Nephron (organoid): ENCODE results near the gene NFASC.

Experiments used
- H3K27ac Mint-ChIP-seq, 3 experiments: 2 replicates each; pipeline ENCODE4 v1.8.0; 2020; ENCODE audit warnings: mixed read lengths in 3 of 3, mild to moderate bottlenecking in 2 of 3, moderate library complexity in 1 of 3
- H3K27me3 Mint-ChIP-seq: 2 replicates; pipeline ENCODE4 v1.8.0; 2021; ENCODE audit warnings: low read depth, mild to moderate bottlenecking, moderate library complexity, mixed read lengths
- H3K36me3 Mint-ChIP-seq: 2 replicates; pipeline ENCODE4 v1.8.0; 2020; ENCODE audit warnings: low read depth, mixed read lengths
- H3K4me1 Mint-ChIP-seq: 2 replicates; pipeline ENCODE4 v1.8.0; 2020; ENCODE audit warnings: mixed read lengths
- H3K4me3 Mint-ChIP-seq, 3 experiments: 2 replicates each; pipeline ENCODE4 v1.8.0; 2020; ENCODE audit warnings: mild to moderate bottlenecking in 3 of 3, mixed read lengths in 3 of 3, moderate library complexity in 2 of 3
- H3K9me3 Mint-ChIP-seq: 2 replicates; pipeline ENCODE4 v1.8.0; 2020; ENCODE audit warnings: mixed read lengths
- TF ChIP-seq, protein P1 (sequence below), 3 experiments: fragments of 200-600 bp; sonication (generic); IDR thresholded peaks; one replicate each; pipeline ENCODE4 v1.5.0; 2021; ENCODE audit warnings: antibody characterized with exemption in 3 of 3; ENCODE audit not compliant: unreplicated experiment in 3 of 3

The NFASC gene

GRCh38 chr1:205053296-205053695, 182.6 kb downstream of the NFASC start:
- TF ChIP-seq, protein P1, sequence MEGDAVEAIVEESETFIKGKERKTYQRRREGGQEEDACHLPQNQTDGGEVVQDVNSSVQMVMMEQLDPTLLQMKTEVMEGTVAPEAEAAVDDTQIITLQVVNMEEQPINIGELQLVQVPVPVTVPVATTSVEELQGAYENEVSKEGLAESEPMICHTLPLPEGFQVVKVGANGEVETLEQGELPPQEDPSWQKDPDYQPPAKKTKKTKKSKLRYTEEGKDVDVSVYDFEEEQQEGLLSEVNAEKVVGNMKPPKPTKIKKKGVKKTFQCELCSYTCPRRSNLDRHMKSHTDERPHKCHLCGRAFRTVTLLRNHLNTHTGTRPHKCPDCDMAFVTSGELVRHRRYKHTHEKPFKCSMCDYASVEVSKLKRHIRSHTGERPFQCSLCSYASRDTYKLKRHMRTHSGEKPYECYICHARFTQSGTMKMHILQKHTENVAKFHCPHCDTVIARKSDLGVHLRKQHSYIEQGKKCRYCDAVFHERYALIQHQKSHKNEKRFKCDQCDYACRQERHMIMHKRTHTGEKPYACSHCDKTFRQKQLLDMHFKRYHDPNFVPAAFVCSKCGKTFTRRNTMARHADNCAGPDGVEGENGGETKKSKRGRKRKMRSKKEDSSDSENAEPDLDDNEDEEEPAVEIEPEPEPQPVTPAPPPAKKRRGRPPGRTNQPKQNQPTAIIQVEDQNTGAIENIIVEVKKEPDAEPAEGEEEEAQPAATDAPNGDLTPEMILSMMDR (IDR thresholded peaks at IDR 0.05; ENCODE audit: unreplicated experiment in 3 of 3) = no peak
- Mint-ChIP-seq H3K4me1 (no peaks in the 10 kb centered on the region), H3K36me3 (no peaks in the 10 kb centered on the region), H3K27me3 (peaks cover 32% of the 10 kb centered on the region), H3K27ac (no peak overlapping the region), H3K4me3 (no peak overlapping the region), H3K9me3 (no peaks in the 10 kb centered on the region)

DNA sequence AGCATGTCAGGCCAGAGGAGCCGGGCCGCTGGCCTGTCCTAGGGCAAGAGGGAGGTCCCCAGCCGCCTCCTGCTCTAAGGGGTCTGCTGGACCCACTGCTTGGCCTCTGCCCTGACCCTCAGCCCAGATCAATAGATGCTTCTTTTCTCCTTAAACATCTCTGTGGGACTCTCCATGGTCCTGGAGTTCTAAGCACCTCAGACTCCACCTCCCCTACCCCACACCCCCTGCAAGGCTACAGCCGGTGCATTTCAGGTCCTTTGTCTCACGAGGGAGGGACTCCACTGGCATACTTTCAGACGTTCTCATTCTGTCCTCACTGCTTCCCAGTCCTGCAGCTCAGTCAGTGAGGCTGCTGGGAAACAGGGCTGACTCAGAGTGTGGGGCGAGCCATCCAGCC, 183.4 kb downstream of the NFASC start:
- no peak overlapping the region for H3K27ac Mint-ChIP-seq
- peaks cover 29% of the 10 kb centered on the region for H3K27me3 Mint-ChIP-seq
- TF ChIP-seq, protein P1 (IDR thresholded peaks at IDR 0.05; ENCODE audit: unreplicated experiment in 3 of 3) = no peak
- H3K4me3 Mint-ChIP-seq = no peak overlapping the region
- H3K4me1 Mint-ChIP-seq = no peaks in the 10 kb centered on the region
- no peaks in the 10 kb centered on the region for H3K9me3 Mint-ChIP-seq
- H3K36me3 Mint-ChIP-seq = no peaks in the 10 kb centered on the region

- H3K4me3 Mint-ChIP-seq = no peak overlapping the region
- H3K4me1 Mint-ChIP-seq = no peaks in the 10 kb centered on the region
- no peak overlapping the region for H3K27ac Mint-ChIP-seq
- peaks cover 16% of the 10 kb centered on the region for H3K27me3 Mint-ChIP-seq
- H3K9me3 Mint-ChIP-seq = no peaks in the 10 kb centered on the region
- H3K36me3 Mint-ChIP-seq = no peaks in the 10 kb centered on the region
- TF ChIP-seq, protein P1 (IDR thresholded peaks at IDR 0.05; ENCODE audit: unreplicated experiment in 3 of 3) = no peak
Measured at GRCh38 chr1:205056188-205056611, 185.5 kb downstream of the NFASC start.

- peaks cover 12% of the 10 kb centered on the region for H3K27me3 Mint-ChIP-seq
- H3K9me3 Mint-ChIP-seq = no peaks in the 10 kb centered on the region
- no peaks in the 10 kb centered on the region for H3K4me1 Mint-ChIP-seq
- TF ChIP-seq, protein P1 (IDR thresholded peaks at IDR 0.05; ENCODE audit: unreplicated experiment in 3 of 3) = no peak
- H3K4me3 Mint-ChIP-seq = no peak overlapping the region
- no peaks in the 10 kb centered on the region for H3K36me3 Mint-ChIP-seq
- no peak overlapping the region for H3K27ac Mint-ChIP-seq
Measured at GRCh38 chr1:205056956-205057568, 186.4 kb downstream of the NFASC start.

DNA sequence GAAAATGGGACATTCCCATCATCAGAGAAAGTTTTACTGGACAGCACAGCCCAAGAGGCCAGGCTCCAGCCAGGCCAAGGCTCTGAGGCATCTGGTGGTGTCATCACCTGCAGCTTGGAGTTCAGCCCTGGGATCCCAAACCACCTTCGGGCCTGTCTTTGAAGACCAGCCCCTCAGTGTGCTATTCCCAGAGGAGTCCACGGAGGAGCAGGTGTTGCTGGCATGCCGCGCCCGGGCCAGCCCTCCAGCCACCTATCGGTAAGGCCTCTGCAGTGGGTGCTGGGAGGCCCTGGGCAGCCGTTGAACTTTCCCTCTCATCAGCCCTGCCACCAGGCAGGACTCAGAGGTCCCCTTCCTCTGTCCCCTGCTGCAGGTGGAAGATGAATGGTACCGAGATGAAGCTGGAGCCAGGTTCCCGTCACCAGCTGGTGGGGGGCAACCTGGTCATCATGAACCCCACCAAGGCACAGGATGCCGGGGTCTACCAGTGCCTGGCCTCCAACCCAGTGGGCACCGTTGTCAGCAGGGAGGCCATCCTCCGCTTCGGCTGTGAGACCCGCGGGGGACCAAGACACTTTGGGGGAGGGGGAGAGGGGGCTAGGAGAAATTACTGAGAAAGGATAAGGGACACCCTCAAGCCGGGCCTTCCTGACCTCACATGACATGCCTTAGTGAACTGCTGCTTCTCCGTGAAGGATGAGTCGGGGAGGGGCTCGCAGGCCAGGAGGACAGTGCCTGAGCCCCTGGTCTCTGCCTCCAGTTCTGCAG, 187.3 kb downstream of the NFASC start:
- no peaks in the 10 kb centered on the region for H3K9me3 Mint-ChIP-seq
- no peaks in the 10 kb centered on the region for H3K36me3 Mint-ChIP-seq
- peaks cover 15% of the 10 kb centered on the region for H3K27me3 Mint-ChIP-seq
- no peaks in the 10 kb centered on the region for H3K4me1 Mint-ChIP-seq
- H3K27ac Mint-ChIP-seq = no peak overlapping the region
- TF ChIP-seq, protein P1 (IDR thresholded peaks at IDR 0.05; ENCODE audit: unreplicated experiment in 3 of 3) = no peak
- no peak overlapping the region for H3K4me3 Mint-ChIP-seq

DNA sequence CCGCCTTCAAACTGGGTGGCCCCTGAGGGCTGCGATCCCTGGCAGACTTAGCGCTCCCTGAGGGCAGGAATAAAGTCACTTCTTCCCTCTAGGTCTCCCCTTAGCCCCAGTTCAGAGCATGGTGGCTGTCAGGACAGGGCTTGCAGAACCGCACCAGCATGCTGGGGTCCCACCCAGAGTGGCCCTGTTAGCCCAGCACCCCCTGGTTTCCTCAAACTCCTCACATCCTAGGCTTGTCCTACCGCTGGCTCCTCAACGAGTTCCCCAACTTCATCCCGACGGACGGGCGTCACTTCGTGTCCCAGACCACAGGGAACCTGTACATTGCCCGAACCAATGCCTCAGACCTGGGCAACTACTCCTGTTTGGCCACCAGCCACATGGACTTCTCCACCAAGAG, 188.2 kb downstream of the NFASC start:
- Mint-ChIP-seq H3K4me1 (no peaks in the 10 kb centered on the region), H3K27me3 (peaks cover 16% of the 10 kb centered on the region), H3K27ac (no peak overlapping the region), H3K9me3 (no peaks in the 10 kb centered on the region), H3K4me3 (no peak overlapping the region), H3K36me3 (no peaks in the 10 kb centered on the region)
- TF ChIP-seq, protein P1 (IDR thresholded peaks at IDR 0.05; ENCODE audit: unreplicated experiment in 3 of 3) = no peak
